CD4-positive, alpha-beta T cell treated with Interleukin-17A for 1 hour (primary cell): ENCODE measurements around the gene MRAP.

Experiments used
- DNase-seq: peaks from one replicate; pipeline ENCODE4 v3.0.0-alpha.2; 2020

The MRAP gene

GRCh38 chr21:32325706-32326105, 27.1 kb downstream of the MRAP start:
- no peak for DNase-seq

- DNase-seq, result no peak
Observed at GRCh38 chr21:32328595-32328994, 29.9 kb downstream of the MRAP start.

GRCh38 chr21:32329331-32329730, 30.7 kb downstream of the MRAP start:
- no peak for DNase-seq

DNA sequence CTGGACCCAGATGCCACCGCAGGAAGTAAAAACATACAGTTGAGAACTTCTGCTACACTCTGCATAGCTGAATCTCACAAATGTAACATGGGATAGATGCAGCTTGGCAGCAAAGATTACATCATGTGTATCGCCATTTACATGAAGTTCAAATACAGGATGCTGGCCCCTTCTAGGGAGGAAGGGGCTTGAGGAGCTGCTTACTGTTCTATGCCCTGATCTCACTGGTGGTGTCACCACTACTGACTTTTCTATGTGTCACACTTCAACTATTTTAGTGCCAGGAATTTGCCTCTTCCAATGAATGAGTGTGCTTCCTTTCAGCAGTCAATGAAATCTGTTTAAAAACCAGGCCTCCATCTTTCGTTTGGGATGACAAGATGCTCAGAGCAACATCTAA, 31.1 kb downstream of the MRAP start:
- no peak for DNase-seq

GRCh38 chr21:32330784-32331311, 32.2 kb downstream of the MRAP start:
- no peak for DNase-seq

DNA sequence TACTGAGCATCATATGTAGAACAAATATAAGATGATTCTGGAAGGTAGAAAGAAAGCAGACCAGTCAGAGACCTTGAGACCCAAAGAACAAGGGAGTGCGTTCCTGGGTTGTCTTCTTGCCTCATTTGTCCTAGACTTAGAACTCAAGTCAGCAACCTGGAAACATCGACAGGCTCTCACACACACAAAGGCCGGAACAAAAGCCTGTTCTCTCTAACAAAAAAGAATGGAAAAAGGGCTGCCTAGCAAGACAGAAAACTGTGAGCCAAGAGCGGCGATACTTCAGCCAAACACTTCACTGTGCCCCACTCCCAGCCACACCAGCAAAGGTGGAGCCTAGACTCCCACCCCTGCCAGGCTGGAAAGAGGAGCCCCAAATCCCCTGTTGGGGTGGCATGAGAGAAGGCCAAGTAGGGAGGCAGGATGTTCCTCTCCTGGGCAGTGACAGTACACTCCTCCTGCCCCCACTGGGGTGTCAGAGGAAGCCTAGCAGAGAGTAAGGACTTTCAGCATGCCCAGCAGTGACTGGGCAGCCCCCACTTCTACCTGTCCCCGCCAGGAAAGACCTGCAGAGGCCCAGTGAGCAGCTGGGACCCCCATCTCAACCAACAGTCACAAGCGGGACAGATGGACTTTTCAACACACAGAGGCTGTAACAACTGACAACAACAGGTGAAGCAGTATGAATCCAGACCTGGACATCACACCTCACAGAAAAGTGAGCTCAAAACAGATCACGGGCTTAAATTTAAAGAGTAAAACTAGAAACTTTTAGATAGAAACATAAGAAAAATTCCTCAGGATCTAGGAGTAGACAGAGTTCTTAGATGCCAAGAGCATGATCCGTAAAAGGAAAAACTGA, 33.0 kb downstream of the MRAP start:
- no peak for DNase-seq

- no peak for DNase-seq
Observed at GRCh38 chr21:32332463-32332951, 33.9 kb downstream of the MRAP start.

DNA sequence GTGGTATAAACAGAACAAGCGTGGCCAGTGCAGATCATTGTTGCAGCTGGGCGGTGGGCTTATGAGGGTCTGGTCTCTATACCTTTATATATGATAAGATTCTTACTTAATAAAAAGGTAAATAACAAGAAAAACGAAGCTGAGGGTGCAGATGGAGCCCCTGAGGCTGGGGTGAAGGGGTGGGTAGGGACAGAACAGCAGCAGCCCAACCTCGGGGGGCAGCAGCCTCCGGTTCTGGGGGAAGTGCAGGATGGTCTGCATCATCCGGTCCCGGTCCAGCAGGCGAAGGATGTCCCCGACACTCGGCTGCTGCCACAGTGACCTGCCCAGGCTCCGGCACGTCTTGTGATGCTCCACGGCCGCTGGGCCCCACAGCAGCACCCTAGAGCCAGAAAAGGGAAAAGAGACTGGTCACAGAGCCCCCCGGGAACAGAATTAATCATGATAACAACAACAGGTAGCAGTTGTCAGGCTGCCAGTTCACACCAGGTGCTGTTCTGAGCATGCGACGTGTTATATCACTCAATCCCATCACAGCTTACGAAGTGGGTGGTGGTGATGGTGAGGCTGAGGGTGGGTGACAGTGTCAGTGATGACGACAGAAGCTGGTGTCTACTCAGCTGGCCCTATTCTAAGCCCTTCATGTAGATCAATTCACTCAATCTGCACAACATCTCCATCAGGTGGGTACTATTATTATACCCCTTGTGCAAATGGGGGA, 35.5 kb downstream of the MRAP start:
- no peak for DNase-seq

DNA sequence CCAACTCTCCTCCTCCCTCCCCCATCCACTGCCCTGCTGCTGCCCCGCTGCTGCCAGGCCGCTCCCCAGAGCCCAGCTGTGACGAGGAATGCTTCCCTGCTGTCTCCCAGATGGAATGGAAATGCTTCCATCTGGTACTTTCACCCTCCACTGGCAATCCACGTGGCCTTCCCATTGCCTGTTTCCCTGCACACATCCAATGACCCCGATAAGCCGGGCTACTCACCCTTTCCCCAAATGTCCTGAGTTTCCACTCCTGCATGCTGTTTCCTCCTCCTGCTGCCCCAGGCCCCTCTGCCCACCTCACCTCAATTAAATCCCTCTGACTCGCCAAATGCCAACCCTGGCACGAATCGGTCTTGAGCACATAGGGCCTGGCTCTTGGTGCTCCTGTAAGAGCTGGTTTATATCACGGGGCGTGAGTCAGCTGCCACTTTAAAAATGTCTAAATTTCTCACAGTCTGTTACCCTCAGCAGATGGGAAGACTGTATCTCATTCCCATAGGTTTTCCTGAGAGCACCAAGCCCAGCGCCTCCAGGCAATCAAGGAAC, 36.4 kb downstream of the MRAP start:
- DNase-seq, result no peak

DNA sequence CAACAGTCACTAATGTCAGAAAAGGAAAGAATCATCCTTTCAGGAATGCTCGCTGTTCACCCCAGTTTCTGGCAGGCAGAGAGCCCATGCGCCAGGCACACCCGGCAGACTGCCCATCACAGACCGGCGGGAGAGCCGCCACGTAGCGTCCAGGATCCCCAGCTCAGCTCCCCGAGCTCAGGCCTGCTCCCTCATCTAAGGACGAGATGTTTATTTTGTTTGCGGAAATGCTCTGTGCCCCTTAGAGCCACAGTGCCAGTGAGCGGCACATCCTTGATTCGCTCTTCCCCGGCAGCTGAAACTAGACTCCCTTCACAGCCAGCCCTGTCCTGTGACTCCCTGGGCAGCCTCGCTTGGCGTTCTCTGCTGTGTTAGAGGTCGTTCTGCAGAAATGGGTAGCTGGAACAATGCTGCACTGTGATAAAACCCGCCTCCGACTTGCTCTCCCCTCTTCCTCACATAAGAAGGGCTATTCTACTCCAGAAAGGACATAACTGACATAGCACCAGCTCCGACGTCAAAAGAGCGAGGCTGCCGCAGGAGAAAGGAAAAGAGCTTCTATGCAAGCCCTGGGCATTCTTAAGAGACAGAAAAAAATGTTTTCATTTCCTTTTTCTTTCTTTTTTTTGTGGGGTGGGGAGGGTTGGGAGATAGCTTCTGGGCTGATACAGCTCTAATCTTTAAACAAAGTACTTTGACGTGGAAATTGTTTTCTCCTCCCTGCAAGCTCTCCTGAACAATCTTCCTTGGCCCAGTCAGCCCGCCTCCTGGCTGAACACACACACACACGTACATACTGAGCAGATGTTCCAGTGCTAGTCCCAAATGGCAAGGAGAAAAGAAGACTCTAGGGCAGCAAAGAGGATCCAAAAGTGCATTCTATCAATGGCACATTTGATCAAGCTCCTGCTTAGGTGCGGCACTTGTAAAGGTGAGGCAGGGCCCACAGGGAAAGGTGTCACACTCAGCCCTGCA, 37.2 kb downstream of the MRAP start:
- DNase-seq, result no peak

DNA sequence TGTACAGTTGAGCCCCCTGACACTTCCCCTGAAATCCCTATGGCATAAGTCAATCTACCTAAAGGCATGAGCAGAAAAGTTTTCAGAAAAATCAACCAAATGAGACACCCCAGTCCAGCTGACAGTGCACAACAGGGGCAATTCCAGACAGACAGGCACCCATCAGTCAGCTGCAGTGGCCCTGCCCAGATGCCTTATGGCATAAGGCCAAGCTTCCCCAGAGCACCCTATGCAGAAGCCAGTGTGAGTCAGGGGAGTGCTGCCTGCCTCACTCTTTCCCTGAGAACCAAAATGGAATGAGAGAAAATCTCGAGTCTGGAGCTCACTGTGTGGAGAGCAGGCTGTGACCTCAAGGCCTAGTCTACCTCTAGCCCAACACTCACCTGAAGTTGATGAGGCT, 38.1 kb downstream of the MRAP start:
- no peak for DNase-seq

GRCh38 chr21:32337206-32337605, 38.6 kb downstream of the MRAP start:
- no peak for DNase-seq

DNA sequence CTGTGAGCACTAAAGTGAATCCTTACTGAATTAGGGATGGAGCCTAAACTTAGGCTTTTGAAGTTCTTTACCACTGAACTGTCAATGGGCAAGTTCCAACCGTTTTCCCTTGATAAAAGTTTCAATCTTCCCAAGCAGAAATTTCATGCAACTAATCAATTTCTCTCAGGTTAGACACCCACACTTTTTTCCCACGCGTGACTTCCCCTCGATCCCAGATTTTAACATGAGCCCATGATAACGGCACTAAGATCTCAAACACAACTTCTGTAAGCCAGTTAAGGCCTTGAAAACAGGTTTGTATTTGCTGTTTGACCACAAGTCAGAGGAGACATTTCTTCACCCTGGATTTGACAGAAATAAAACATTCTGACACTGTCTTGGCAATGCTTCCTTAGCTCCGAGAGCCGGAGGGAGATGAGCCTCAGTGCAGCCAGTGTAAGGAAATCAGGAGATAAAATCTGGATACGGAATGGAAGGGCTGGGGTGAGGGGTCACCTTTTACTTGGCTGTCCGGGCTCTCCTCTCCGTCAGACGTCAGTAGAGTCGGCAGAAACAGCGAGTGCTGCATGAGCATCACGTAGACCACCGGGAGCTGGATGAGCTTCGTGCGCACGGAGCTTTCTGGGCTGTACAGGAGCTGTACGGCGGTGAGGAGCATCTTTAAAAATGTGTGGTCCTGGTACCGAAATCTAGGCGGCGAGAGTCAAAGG, 39.7 kb downstream of the MRAP start:
- DNase-seq, result no peak

- DNase-seq, result no peak
Observed at GRCh38 chr21:32340863-32341848, 42.5 kb downstream of the MRAP start.

DNA sequence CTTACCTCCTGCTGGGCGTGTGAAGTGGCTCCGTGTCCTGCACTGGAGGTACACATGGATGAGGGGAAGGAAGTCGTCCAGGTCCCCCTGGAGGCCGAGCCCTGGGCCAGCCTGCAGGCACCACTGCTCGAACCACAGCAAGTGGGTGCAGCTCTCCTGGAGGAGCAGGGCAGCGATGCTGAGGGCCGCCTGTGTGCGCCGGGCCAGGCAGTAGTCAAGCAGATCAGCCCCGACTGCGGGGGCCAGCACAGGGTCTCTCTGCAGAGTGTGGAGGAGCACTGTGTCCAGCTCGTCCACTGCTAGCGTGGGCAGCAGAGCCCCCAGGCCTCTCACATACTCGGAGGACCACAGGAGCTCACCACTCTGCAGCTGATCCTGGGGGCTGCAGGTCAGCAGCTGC, 48.3 kb downstream of the MRAP start:
- DNase-seq, result no peak

DNA sequence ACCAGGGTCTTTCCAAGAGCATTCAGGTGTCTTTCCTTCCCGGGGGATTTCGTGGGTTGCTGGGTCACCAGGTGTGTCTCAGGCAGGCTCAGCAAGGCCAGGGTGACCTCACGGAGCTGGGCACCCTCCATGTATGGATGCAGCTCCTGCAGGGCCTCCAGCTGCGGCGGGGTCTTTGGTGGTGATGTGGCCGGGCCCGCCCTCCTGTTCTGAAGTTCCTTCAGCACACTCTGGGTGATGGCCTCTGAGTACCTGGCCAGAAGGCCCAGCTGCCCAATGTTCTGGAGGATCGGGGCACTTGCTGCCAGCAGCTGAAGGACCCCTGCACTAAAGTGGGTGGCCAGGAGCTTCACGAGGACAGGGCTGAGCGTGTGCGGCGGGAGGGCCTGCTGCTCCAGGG, 48.7 kb downstream of the MRAP start:
- no peak for DNase-seq

DNA sequence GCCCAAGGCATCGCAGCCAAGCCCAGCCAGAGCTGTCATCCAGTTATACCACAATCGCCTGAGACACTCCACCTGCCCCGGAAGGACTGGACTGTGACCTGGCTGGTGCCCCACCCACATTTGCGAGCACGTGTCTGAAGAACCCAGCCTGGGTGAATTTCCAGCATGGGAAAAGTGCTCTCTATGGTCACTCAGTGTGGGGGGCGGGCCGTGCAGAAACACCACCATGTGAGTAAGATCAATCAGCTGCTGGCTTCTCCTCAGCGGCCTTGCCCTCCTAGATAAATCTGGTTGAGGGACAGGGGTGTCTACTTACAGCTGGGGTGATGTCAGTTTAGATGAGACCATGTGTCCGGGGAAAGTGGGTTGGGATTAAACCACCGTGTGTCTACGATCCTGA, 49.3 kb downstream of the MRAP start:
- DNase-seq, result no peak

- DNase-seq, result no peak
Observed at GRCh38 chr21:32348604-32349332, 50.1 kb downstream of the MRAP start.

DNA sequence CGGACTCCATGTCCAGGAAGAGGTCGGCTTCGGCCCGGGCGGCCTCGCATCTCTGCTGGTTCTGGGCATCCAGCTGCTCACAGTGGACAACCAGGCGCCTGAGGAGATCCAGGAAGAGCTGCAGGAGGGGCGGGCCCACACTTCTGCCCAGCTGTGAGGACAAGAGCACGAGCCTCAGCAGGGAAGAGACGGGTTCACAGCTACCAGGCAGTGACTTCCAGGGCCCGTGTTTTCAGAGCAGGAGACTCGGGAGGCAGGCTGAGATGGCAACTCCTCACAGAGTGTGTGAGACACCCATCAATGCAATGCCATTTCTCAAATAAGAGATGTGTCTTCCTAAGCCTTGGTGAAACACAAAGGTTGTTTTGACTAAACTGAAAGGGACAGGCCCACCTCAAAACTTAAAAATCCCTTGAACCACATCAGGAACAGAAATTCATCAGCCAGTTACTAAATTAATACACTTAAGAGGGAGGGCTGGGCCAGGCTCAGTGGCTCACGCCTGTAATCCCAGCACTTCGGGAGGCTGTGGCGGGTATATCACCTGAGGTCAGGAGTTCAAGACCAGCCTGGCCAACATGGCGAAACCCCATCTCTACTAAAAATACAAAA, 50.8 kb downstream of the MRAP start:
- DNase-seq, result no peak
